A549 (cell line): ENCODE data around the gene CHST15.

Experiments
- CHD2 ChIP-seq: fragments of 150-350 bp; IDR thresholded peaks from 2 replicates; pipeline ENCODE4 v1.6.1; 2014; ENCODE audit warnings: low read length; ENCODE audit not compliant: partially characterized antibody
- TF ChIP-seq, protein P1 (sequence below): fragments of >200 bp; sonication (Bioruptor Twin); formaldehyde crosslinking; IDR thresholded peaks from 3 replicates; pipeline ENCODE4 v1.5.1; 2016

DNA sequence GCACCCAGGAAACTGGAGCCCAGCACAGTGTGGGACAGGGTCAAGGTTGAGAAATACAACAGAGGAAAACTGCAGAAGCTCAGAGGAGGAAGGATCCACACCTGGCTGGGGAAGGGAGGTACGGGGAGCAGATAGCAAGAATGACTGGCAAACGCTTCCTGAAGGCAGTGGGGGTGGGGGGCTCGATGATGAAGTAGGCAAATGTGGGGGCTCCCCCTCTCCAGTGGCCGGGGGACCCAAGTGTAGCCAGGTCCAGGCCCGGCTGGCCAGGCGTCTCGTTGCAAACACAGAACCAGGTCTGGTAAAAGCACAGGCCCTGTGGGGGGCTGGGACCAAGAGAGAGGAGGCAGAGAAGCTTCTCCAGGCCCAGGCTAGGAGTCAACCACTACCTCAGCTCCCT lies 7.7 kb downstream of the CHST15 start:
- TF ChIP-seq, protein P1, sequence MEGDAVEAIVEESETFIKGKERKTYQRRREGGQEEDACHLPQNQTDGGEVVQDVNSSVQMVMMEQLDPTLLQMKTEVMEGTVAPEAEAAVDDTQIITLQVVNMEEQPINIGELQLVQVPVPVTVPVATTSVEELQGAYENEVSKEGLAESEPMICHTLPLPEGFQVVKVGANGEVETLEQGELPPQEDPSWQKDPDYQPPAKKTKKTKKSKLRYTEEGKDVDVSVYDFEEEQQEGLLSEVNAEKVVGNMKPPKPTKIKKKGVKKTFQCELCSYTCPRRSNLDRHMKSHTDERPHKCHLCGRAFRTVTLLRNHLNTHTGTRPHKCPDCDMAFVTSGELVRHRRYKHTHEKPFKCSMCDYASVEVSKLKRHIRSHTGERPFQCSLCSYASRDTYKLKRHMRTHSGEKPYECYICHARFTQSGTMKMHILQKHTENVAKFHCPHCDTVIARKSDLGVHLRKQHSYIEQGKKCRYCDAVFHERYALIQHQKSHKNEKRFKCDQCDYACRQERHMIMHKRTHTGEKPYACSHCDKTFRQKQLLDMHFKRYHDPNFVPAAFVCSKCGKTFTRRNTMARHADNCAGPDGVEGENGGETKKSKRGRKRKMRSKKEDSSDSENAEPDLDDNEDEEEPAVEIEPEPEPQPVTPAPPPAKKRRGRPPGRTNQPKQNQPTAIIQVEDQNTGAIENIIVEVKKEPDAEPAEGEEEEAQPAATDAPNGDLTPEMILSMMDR: no peak
- TF ChIP-seq CHD2: no peak
